HG03097 (cell line): ENCODE results near the gene RHEB.
A peak's percentile ranks its signal among the peaks of the same experiment; 100 is the strongest.
"Not testable (repeated sequence)": the region's sequence is repeated elsewhere in the genome, so short reads cannot be mapped to it uniquely, and the experiment has no call there.

Experiments used
- ATAC-seq: cut with Tn5 transposase; IDR thresholded peaks from one replicate; pipeline ENCODE4 v1.9.1; 2021; ENCODE audit not compliant: unreplicated experiment, low FRiP score

Gene RHEB

GRCh38 chr7:151536178-151536577 lies 16.5 kb upstream of the RHEB start:
- not testable (repeated sequence) for ATAC-seq

DNA sequence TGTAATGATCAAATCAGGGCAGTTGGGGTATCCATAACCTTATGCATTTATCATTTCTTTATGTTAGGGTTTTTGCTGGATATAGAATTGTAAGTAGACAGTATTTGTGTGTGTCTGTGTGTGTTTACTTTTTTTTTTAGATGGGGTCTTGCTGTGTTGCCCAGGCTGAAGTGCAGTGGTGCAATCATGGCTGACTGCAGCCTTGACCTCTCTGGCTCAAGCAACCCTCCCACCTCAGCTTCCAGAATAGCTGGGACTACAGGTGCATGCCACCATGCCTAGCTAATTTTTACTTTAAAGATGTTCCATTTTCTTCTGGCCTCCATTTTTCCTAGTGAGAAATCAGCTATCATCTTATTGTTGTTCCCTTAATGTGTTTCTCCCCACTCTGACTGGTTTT lies 10.1 kb upstream of the RHEB start:
- no peak for ATAC-seq

GRCh38 chr7:151524845-151525244 lies 5.2 kb upstream of the RHEB start:
- ATAC-seq = no peak

DNA sequence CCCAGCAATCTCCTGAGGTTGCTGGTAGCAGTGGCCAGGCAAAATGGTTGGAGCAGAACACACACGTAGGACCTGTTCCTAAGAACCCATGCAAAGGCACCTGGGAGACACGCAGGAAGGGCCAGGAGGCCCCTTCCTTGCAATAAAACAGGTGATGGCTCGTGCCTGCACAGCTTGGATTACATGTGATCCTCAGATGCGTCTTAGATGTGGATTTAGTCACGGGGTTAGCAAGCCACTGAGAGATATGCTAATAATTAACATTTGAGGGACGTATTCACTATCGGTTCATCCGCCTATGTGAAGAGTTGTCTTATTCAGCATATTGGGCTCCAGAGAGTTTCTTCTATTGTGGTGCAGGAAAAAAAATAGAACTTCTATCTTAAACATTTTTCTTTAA lies 4.6 kb upstream of the RHEB start:
- no peak for ATAC-seq

DNA sequence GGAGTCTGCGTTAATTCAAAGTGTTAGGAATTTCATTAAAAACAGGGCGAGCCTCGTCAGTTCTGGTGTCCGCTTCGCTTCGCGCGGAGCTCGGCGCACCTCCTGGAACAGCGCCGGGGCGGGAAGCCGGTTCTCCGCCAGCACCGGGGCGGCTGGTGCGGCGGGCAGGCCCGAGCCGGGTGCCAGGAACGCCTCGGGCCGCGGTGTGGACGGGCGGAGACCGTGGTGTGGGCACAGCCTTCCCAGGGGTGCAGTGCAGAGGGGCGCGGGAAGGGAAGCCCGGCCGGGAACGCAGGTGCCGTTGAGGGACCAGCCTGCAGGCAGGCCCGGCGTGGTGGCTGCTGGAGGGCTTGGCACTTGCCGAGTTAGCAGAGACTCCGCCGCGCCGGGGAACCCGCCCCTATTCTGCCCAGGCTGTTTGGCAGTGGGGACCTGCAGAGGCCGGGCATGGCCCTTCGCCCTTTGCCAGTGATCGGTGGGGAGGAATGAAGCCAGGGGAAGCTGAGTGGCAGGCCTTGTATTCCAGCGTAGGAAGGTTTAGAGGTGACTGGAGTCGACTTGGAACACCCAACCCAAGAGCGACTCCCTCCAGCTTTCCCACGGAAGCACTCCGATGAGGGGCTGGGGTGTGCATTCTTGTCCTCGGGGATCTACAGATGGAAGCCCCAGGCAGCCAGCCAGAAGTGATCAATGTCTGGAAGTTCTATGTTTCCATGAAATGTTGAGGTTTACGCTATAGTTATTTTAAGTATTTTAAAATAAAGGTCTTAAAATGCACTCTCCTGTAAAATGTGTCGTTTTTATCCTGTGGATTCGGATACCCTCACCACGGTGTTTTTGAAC lies 945 bp upstream of the RHEB start:
- ATAC-seq = peak; percentile 4

DNA sequence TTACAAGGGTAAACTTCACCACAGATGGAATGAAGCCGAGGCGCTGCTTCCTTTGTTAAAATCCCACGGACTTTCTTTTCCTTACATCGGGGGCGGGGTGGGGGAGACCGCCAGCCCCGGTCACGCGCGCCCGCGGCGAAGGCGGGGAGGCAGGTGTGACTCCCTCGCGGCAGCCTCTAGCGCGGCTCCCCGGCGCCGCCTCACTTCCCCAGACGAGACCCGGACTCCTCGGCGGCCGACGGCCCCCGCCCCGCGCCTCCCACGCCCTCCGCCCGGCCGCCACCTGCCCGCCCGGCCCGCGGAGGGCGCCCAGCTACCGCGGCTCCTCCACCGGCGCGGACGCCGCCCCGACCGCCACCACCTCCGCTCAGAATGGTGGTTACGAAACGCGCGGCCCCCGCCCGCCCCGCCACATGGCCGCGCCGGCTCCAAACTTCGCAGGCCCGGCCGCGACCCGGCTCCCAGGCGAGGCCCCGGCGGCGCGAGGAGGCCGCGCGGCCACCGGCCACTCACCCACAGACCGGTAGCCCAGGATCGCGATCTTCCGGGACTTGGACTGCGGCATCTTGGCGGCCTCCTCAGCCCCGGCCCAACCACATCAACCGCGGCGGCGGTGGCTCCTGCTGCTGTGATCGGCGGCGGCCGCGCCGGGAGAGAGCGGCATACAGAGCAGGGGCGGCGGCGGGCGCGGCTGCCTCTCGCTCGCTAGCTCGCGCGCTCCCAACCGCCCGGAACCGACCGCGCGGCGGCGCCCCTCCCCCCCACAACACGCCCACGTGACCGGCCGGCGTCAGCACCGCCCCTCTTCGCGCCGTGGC lies 539 bp downstream of the RHEB start:
- peak; percentile 50 for ATAC-seq

- ATAC-seq = no peak
Measured at GRCh38 chr7:151518105-151518946, 1.4 kb downstream of the RHEB start.

GRCh38 chr7:151517601-151518104 lies 2.0 kb downstream of the RHEB start:
- ATAC-seq = no peak

DNA sequence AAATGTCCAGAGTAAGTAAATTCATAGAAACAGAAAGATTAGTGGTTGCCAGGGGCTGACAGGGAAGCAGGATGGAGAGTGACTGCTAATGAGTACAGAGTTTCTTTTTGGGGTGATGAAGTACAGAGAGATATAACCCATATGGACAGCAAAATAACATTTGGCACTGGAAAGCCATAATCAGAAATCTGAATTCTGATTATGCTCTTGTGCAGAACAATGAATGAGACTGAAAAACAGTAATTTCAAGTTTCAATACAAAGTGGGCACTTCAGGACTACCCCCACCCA lies 4.5 kb downstream of the RHEB start:
- ATAC-seq = no peak

DNA sequence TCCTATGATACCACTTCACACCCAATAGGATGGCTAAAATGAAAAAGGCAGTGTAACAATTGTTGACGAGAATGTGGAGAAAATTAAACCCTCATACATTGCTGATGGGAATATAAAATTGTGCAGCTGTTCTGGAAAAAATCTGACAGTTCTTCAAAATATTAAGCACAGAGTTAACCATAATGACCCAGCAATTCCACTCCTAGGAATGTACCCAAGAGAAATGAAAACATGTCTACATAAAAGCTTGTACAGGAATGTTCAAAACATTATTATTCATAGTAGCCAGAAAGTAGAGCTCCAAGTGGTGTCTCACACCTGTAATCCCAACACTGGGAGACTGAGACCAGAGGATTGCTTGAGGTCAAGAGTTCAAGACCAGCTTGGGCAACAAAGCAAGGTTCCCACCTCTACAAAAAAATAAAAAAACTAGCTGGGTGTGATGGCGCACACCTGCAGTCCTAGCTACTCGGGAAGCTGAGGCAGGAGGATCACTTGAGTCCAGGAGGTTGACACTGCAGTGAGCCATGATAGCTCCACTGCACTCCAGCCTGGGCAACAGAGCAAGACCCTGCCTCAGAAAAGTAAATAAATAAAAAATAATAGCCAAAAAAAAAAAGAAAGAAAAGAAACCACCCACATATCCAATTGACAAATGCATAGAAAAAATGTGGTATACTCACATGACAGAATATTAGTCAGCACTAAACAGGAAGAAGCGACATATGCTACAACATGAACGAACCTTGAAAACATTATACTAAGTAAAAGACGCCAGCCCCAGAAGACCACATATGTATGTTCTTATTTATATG lies 5.0 kb downstream of the RHEB start:
- ATAC-seq = no peak

GRCh38 chr7:151513133-151513532 lies 6.6 kb downstream of the RHEB start:
- no peak for ATAC-seq

GRCh38 chr7:151512353-151512752 lies 7.3 kb downstream of the RHEB start:
- ATAC-seq = no peak

DNA sequence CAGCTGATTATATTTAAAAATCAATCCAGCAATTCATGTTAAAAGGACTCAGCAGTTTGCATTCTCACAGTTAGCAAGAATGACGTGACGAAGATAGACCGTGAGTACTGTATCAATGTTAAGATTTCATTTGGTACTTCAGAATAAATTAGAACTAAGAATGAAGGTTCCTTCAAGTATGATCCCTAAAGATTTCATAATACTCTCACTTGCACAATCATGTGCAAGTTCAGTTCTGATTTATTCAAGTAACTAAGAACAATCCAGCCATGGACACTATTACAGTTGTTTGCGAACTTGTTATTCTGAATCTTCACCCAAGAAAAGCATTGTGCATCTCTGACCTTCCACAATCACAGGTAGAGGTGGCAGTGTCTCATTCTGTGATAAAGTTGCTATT lies 7.7 kb downstream of the RHEB start:
- no peak for ATAC-seq

GRCh38 chr7:151511270-151511669 lies 8.4 kb downstream of the RHEB start:
- no peak for ATAC-seq

DNA sequence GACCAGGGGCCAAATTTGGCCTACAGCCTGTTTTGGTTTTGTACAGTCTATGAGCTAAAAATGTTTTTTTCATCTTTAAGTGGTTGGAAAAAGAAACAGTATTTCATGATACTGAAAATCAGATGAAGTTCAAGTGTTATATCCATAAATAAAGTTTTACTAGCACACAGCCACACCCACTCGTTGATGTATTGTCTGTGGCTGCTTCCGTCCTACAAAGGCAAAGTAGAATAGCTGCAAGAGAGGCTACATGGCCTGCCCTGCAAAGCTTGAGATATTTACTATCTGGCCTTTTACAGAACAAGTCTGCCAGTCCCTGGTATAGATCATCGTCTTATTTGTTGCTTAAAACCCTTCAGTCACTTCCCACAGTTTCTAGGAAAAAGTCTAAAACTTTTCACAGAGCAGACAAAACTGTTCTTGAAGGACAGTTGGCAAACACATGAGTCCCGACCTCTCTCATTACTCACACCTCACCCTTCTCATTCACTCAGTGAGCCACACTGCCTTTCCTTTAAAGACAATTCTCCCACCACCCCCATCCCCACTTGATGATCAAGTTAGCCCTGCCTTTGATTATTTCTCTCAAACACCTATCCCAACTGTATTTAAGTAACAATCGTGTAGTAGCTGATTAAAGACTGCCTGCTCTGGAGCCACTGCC lies 9.9 kb downstream of the RHEB start:
- no peak for ATAC-seq

DNA sequence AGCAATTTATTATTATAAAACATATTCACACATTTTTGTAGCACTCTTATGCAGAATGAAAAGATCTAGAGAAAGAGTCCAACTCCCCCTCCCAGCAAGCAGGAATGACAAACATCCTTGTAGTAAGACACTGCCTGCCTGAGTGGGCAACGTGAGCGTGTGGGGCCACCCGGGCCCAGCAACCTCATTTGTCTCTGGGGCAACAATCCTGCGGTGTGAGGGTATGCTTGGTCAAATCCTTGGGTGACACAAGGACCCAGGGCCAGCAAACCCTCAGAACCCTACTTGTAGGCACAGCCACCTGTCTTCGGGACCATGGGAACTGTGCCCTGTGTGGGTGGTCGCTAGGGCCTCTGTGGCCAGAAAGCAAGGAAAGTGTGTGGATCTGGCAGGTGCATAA lies 10.7 kb downstream of the RHEB start:
- no peak for ATAC-seq

- no peak for ATAC-seq
Measured at GRCh38 chr7:151507806-151508205, 11.9 kb downstream of the RHEB start.

GRCh38 chr7:151506901-151507382 lies 12.8 kb downstream of the RHEB start:
- ATAC-seq = no peak

DNA sequence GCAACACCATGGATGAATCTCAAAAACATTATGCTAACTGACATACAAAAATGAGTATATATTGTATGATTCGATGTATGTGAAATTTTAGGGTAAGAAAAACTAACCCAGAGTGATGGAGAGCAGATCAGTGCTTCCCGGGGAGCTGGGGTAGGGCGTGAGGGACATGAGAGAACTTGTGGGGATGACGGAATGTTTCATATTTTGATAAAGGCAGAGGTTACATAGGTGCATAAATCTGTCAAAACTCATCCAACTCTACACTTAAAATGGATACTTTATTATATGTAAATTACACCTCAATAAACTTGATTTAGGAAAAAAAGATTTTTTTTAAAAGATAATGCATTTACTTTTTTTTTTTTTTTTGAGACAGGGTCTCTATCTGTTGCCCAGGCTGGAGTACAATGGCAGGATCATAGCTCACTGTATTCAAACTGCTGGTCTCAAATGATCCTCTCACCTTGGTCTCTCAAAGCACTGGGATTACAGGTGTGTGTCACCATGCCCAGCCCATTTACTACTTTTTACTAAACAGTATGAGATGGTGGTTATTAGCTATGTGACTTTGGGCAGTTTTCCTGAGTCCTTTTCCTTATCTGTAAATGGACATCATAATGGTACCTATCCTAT lies 13.7 kb downstream of the RHEB start:
- ATAC-seq = no peak
